Measurements from ENCODE around the gene INAFM1. TPM values are rescaled to one million over a fixed set of nuclear protein-coding genes. Genes with fewer than 3 reads are reported as not detected.

The INAFM1 gene
- polyA plus RNA-seq, 1 experiment: 2.9 TPM

DNA sequence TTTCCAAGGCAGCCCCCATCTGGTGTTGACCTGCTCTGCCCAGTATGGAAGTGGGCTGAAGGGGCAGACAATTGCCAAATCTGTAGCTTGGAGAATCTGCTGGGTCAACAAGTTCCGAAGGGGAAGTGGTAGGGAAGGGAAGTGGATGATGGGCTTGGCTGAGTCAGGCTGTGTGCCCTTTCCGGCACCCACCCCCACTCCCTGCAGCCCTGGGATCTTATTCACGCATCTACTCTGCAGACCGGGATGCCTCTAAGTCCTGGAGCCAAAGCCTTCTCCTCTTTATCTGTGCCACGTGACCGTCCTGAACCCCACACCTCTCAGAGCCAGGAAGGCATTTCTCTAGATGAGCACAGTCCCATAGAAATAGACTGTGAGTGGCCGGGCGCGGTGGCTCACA, 49.8 kb downstream of the INAFM1 start:
- DNase-seq (ENCODE audit: low read depth): no peak
- CTCF ChIA-PET: no interaction called here
- no peak overlapping the region for H3K4me3 ChIP-seq (ENCODE audit: low read depth, low read length)
- H3K36me3 ChIP-seq (ENCODE audit: control insufficient read depth, insufficient read depth, low read length): no peaks in the 10 kb centered on the region
- no peak for TF ChIP-seq CTCF (IDR thresholded peaks at IDR 0.05; ENCODE audit: insufficient read depth, low read depth, low read length)
- POLR2A ChIA-PET: no interaction called here
- peaks cover 2% of the 10 kb centered on the region; the same call in 1 of the 2 replicates for H3K27me3 ChIP-seq (ENCODE audit: control insufficient read depth, insufficient read depth, low read length)

Small RNAs within 50 kb of the gene (small RNA-seq; reads per million reads assigned to genes)
- not detected for gene MIR3190 (ENCODE audit: insufficient read length, low read depth, low replicate concordance)

Other genes with a start within 250 kb of the INAFM1 start
- gene TMEM160, start 226.3 kb upstream of the INAFM1 start, polyA plus RNA-seq (2011; rRNA removed): 11.8 and 11.9 TPM in 2 replicates
- 3.3 and 4.3 TPM in 2 replicates for gene ZC3H4, start 161.1 kb upstream of the INAFM1 start, polyA plus RNA-seq (2011; rRNA removed)
- 138 and 156 TPM in 2 replicates for gene SAE1, start 144.1 kb upstream of the INAFM1 start, polyA plus RNA-seq (2011; rRNA removed)
- gene BBC3, start 43.7 kb upstream of the INAFM1 start, polyA plus RNA-seq (2011; rRNA removed): 5.2 and 5.7 TPM in 2 replicates
- 4.1 and 5.5 TPM in 2 replicates for gene CCDC9, start 18.4 kb upstream of the INAFM1 start, polyA plus RNA-seq (2011; rRNA removed)
- 0.42 TPM in 2 replicates for gene C5AR1, start 35.0 kb downstream of the INAFM1 start, polyA plus RNA-seq (2011; rRNA removed)
- gene C5AR2, start 57.3 kb downstream of the INAFM1 start, polyA plus RNA-seq (2011; rRNA removed): 0.01 TPM in 1 of 2 replicates, not detected in the other
- gene DHX34, start 74.4 kb downstream of the INAFM1 start, polyA plus RNA-seq (2011; rRNA removed): 4.1 and 6.4 TPM in 2 replicates
- 35.0 and 51.3 TPM in 2 replicates for gene MEIS3, start 144.6 kb downstream of the INAFM1 start, polyA plus RNA-seq (2011; rRNA removed)
- gene SLC8A2, start 197.0 kb downstream of the INAFM1 start, polyA plus RNA-seq (2011; rRNA removed): 0.02 TPM in 1 of 2 replicates, not detected in the other
- gene KPTN, start 209.3 kb downstream of the INAFM1 start, polyA plus RNA-seq (2011; rRNA removed): 7.0 and 12.1 TPM in 2 replicates
- 100 and 203 TPM in 2 replicates for gene NAPA, start 240.2 kb downstream of the INAFM1 start, polyA plus RNA-seq (2011; rRNA removed)

All from BJ (cell line).